ENCODE results near the gene TARDBP.

The TARDBP gene

DNA sequence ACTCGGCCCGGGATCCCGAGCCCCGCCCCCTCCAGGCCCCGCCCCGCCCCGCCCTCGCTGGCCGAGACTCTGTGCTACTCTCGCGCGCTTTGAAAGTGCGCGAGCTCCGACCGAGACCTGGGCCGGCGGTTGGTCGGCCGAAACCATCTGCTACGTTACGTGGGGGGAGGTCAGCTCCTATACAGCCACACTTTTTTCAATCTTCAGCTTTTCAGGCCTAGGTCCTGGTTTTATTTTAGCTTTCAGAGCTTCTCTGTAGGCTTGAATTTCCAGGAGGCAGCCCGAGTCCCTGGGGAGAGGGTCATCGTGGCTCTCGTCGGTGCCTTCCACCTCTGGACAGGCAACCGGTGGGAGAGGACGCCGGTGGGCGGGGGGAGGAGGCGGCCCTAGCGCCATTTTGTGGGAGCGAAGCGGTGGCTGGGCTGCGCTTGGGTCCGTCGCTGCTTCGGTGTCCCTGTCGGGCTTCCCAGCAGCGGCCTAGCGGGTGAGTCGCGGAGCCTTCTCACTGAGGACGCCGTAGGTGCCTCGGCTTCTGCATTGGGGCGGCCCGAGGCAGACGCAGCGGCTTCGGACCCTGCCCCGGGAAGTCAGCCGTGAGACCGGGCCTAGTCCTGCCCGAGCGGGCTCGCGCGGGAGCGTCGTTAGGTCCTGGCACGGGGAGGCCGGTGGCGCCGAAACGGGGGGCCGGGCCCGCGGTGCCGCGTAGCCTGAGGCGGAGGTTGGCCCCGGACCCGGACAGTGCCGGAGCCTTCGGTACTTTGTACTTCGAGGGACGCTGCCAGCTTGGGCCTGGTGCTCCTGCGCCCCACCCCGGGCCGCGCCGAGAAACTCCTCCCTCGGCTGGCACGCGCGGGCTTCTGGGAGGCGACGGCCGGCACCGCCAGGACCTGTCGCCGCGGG is at the start of gene TARDBP:
TARDBP (plus strand) TSS at position 395 of the 900 bp plus-strand sequence. CDS start 1,074 bp downstream, outside the sequence.
- ATAC-seq = peak; percentile 94
- TF ChIP-seq, protein P1, sequence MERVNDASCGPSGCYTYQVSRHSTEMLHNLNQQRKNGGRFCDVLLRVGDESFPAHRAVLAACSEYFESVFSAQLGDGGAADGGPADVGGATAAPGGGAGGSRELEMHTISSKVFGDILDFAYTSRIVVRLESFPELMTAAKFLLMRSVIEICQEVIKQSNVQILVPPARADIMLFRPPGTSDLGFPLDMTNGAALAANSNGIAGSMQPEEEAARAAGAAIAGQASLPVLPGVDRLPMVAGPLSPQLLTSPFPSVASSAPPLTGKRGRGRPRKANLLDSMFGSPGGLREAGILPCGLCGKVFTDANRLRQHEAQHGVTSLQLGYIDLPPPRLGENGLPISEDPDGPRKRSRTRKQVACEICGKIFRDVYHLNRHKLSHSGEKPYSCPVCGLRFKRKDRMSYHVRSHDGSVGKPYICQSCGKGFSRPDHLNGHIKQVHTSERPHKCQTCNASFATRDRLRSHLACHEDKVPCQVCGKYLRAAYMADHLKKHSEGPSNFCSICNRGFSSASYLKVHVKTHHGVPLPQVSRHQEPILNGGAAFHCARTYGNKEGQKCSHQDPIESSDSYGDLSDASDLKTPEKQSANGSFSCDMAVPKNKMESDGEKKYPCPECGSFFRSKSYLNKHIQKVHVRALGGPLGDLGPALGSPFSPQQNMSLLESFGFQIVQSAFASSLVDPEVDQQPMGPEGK (CRISPR knock-in tag; IDR thresholded peaks at IDR 0.05; ENCODE audit: borderline replicate concordance) = no peak
- no peak for TF ChIP-seq TOX (CRISPR knock-in tag; IDR thresholded peaks at IDR 0.05; ENCODE audit: borderline replicate concordance)
- TF ChIP-seq, protein P2, sequence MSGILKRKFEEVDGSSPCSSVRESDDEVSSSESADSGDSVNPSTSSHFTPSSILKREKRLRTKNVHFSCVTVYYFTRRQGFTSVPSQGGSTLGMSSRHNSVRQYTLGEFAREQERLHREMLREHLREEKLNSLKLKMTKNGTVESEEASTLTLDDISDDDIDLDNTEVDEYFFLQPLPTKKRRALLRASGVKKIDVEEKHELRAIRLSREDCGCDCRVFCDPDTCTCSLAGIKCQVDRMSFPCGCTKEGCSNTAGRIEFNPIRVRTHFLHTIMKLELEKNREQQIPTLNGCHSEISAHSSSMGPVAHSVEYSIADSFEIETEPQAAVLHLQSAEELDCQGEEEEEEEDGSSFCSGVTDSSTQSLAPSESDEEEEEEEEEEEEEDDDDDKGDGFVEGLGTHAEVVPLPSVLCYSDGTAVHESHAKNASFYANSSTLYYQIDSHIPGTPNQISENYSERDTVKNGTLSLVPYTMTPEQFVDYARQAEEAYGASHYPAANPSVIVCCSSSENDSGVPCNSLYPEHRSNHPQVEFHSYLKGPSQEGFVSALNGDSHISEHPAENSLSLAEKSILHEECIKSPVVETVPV (CRISPR knock-in tag; IDR thresholded peaks at IDR 0.05) = no peak
- peak; percentile 71; the same call in 1 of the 2 replicates for TF ChIP-seq ZFP3 (CRISPR knock-in tag; IDR thresholded peaks at IDR 0.05)

- no peak for TF ChIP-seq PPARA (CRISPR knock-in tag; IDR thresholded peaks at IDR 0.05; ENCODE audit: borderline replicate concordance)
- TF ChIP-seq, protein P3, sequence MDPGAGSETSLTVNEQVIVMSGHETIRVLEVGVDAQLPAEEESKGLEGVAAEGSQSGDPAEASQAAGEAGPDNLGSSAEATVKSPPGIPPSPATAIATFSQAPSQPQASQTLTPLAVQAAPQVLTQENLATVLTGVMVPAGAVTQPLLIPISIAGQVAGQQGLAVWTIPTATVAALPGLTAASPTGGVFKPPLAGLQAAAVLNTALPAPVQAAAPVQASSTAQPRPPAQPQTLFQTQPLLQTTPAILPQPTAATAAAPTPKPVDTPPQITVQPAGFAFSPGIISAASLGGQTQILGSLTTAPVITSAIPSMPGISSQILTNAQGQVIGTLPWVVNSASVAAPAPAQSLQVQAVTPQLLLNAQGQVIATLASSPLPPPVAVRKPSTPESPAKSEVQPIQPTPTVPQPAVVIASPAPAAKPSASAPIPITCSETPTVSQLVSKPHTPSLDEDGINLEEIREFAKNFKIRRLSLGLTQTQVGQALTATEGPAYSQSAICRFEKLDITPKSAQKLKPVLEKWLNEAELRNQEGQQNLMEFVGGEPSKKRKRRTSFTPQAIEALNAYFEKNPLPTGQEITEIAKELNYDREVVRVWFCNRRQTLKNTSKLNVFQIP (CRISPR knock-in tag; IDR thresholded peaks at IDR 0.05; ENCODE audit: borderline replicate concordance, low read depth) = no peak
- TF ChIP-seq BACH2 (CRISPR knock-in tag; IDR thresholded peaks at IDR 0.05; ENCODE audit: borderline replicate concordance) = no peak
- ATAC-seq = no peak
Observed at GRCh38 chr1:10965546-10966226, 46.8 kb upstream of the TARDBP start.

- no peak for TF ChIP-seq ARNTL (CRISPR knock-in tag; IDR thresholded peaks at IDR 0.05; ENCODE audit: borderline replicate concordance, low read depth)
- TF ChIP-seq ZNF70 (CRISPR knock-in tag; IDR thresholded peaks at IDR 0.05) = no peak
- no peak for TF ChIP-seq PPARA (CRISPR knock-in tag; IDR thresholded peaks at IDR 0.05; ENCODE audit: borderline replicate concordance)
- no peak for TF ChIP-seq BACH2 (CRISPR knock-in tag; IDR thresholded peaks at IDR 0.05; ENCODE audit: borderline replicate concordance)
- TF ChIP-seq ZFP30 (CRISPR knock-in tag; IDR thresholded peaks at IDR 0.05) = no peak
- TF ChIP-seq CREB5 (CRISPR knock-in tag; IDR thresholded peaks at IDR 0.05; ENCODE audit: low read depth) = no peak
- no peak for ATAC-seq
Observed at GRCh38 chr1:10967090-10967489, 45.4 kb upstream of the TARDBP start.

- no peak for TF ChIP-seq ZNF565 (CRISPR knock-in tag; conservative IDR thresholded peaks at IDR 0.05; ENCODE audit: low read depth)
- ATAC-seq = no peak
Observed at GRCh38 chr1:10968411-10968826, 44.0 kb upstream of the TARDBP start.

- no peak for ATAC-seq
- TF ChIP-seq SNAI2 (CRISPR knock-in tag; IDR thresholded peaks at IDR 0.05) = no peak
- TF ChIP-seq ESRRG (CRISPR knock-in tag; IDR thresholded peaks at IDR 0.05) = no peak
- TF ChIP-seq TOX (CRISPR knock-in tag; IDR thresholded peaks at IDR 0.05; ENCODE audit: borderline replicate concordance) = no peak
- no peak for TF ChIP-seq ZNF8 (CRISPR knock-in tag; IDR thresholded peaks at IDR 0.05)
- TF ChIP-seq ZFP30 (CRISPR knock-in tag; IDR thresholded peaks at IDR 0.05) = no peak
- no peak for TF ChIP-seq RARB (CRISPR knock-in tag; IDR thresholded peaks at IDR 0.05)
- no peak for TF ChIP-seq ZC3H10 (CRISPR knock-in tag; IDR thresholded peaks at IDR 0.05)
- no peak for TF ChIP-seq ISL1 (CRISPR knock-in tag; IDR thresholded peaks at IDR 0.05)
- TF ChIP-seq CSDC2 (CRISPR knock-in tag; IDR thresholded peaks at IDR 0.05) = no peak
- TF ChIP-seq GLIS3 (CRISPR knock-in tag; IDR thresholded peaks at IDR 0.05) = no peak
- TF ChIP-seq, protein P1 (CRISPR knock-in tag; IDR thresholded peaks at IDR 0.05; ENCODE audit: borderline replicate concordance) = no peak
Observed at GRCh38 chr1:10969267-10969970, 43.0 kb upstream of the TARDBP start.
